DMS 273 treated with DMSO at 0.1 percent for 48 hours (cell line): ENCODE data around the gene RPS3.
"Not testable (repeated sequence)": the region's sequence is repeated elsewhere in the genome, so short reads cannot be mapped to it uniquely, and the experiment has no call there.

Experiments used
- DNase-seq: peaks from one replicate; lab custom pipeline; 2025; lab: John Stamatoyannopoulos, UW

The RPS3 gene

GRCh38 chr11:75380716-75381420 lies 18.4 kb upstream of the RPS3 start:
- no peak for DNase-seq

GRCh38 chr11:75383246-75383645 lies 16.1 kb upstream of the RPS3 start:
- no peak for DNase-seq

GRCh38 chr11:75384438-75385080 lies 14.8 kb upstream of the RPS3 start:
- DNase-seq, result no peak

GRCh38 chr11:75386942-75387630 lies 12.2 kb upstream of the RPS3 start:
- DNase-seq, result no peak

- no peak for DNase-seq
Measured at GRCh38 chr11:75387736-75388294, 11.5 kb upstream of the RPS3 start.

GRCh38 chr11:75388386-75389275 lies 10.7 kb upstream of the RPS3 start:
- DNase-seq, result peak; percentile 45

- no peak for DNase-seq
Measured at GRCh38 chr11:75389276-75389605, 10.1 kb upstream of the RPS3 start.

- DNase-seq, result no peak
Measured at GRCh38 chr11:75389925-75390324, 9.4 kb upstream of the RPS3 start.

- DNase-seq, result no peak
Measured at GRCh38 chr11:75394085-75394840, 5.1 kb upstream of the RPS3 start.

GRCh38 chr11:75398906-75399305 lies 412 bp upstream of the RPS3 start:
- DNase-seq, result no peak

- DNase-seq, result no peak
Measured at GRCh38 chr11:75400146-75400865, 988 bp downstream of the RPS3 start.

- DNase-seq, result no peak
Measured at GRCh38 chr11:75402002-75402773, 2.9 kb downstream of the RPS3 start.

GRCh38 chr11:75403037-75403436 lies 3.7 kb downstream of the RPS3 start:
- DNase-seq, result no peak

- no peak for DNase-seq
Measured at GRCh38 chr11:75403983-75404658, 4.8 kb downstream of the RPS3 start.

- peak; percentile 72 for DNase-seq
Measured at GRCh38 chr11:75406338-75406777, 7.0 kb downstream of the RPS3 start.

- no peak for DNase-seq
Measured at GRCh38 chr11:75408957-75409219, 9.6 kb downstream of the RPS3 start.

- DNase-seq, result not testable (repeated sequence)
Measured at GRCh38 chr11:75409971-75410370, 10.7 kb downstream of the RPS3 start.

- DNase-seq, result not testable (repeated sequence)
Measured at GRCh38 chr11:75413146-75413545, 13.8 kb downstream of the RPS3 start.

GRCh38 chr11:75413864-75414263 lies 14.5 kb downstream of the RPS3 start:
- no peak for DNase-seq
